HFF-Myc (cell line): Measurements from ENCODE around the gene PROZ.
"Not testable (repeated sequence)": the region's sequence is repeated elsewhere in the genome, so short reads cannot be mapped to it uniquely, and the experiment has no call there.

Source experiments
- DNase-seq: peaks from one replicate; pipeline ENCODE4 v3.0.0-alpha.2; 2011; ENCODE audit warnings: low read depth; ENCODE audit errors: extremely low read depth
- H3K4me3 ChIP-seq: replicated peaks from 2 replicates; pipeline ENCODE4 v1.5.1; 2011; ENCODE audit warnings: low read depth, mild to moderate bottlenecking, control low read depth, low read length
- CTCF ChIP-seq: IDR thresholded peaks from 2 replicates; pipeline ENCODE4 v1.5.1; 2012; ENCODE audit warnings: mild to moderate bottlenecking, low read depth, low read length, control low read depth; ENCODE audit errors: missing control alignments

Gene PROZ

GRCh38 chr13:113157929-113158747, at the start of gene PROZ:
Gene PROZ, plus strand, starts transcription at chr13:113158648. Its CDS starts 13 bp downstream, at chr13:113158661.
- TF ChIP-seq CTCF = no peak
- DNase-seq = no peak
- no peak within 1 kb of the TSS for H3K4me3 ChIP-seq

- no peak for TF ChIP-seq CTCF
- no peak overlapping the region for H3K4me3 ChIP-seq
- DNase-seq = no peak
These were observed 49.0 kb upstream of the PROZ start for GRCh38 chr13:113109151-113110047.

GRCh38 chr13:113110048-113110851, 48.2 kb upstream of the PROZ start:
- no peak for DNase-seq
- TF ChIP-seq CTCF = no peak
- no peak overlapping the region for H3K4me3 ChIP-seq

GRCh38 chr13:113110852-113111315, 47.6 kb upstream of the PROZ start:
- no peak overlapping the region for H3K4me3 ChIP-seq
- no peak for TF ChIP-seq CTCF
- no peak for DNase-seq

- DNase-seq, H3K4me3 ChIP-seq: not testable (repeated sequence)
These were observed 46.6 kb upstream of the PROZ start for GRCh38 chr13:113111821-113112220.

- H3K4me3 ChIP-seq, DNase-seq: not testable (repeated sequence)
These were observed 46.0 kb upstream of the PROZ start for GRCh38 chr13:113112475-113112874.
